HepG2 (cell line): Measurements from ENCODE around the gene EPB41L2. TPM values are rescaled to one million over a fixed set of nuclear protein-coding genes. Genes with fewer than 3 reads are reported as not detected.

ENCODE experiments used
- ASH2L ChIP-seq: fragments of 300-600, 200-600 bp; sonication (generic); IDR thresholded peaks from 2 replicates; pipeline ENCODE4 v1.7.0; 2017; ENCODE audit warnings: low read depth, mild to moderate bottlenecking, moderate library complexity, mixed read lengths, low read length; ENCODE audit not compliant: insufficient read length
- ATF7 ChIP-seq, 2 experiments: fragments of 450-650 bp in 1 of 2; sonication (generic) in 1 of 2; formaldehyde crosslinking in 1 of 2; IDR thresholded peaks; 2 replicates each; pipeline versions ENCODE4 v1.4.0 to v1.6.1; 2016 to 2020; ENCODE audit warnings: antibody characterized with exemption in 1 of 2, mild to moderate bottlenecking in 1 of 2, missing genetic modification reagents in 1 of 2
- BRF2 ChIP-seq: sonication (generic); formaldehyde crosslinking; IDR thresholded peaks from 2 replicates; pipeline ENCODE4 v1.8.1; 2022; ENCODE audit warnings: mild to moderate bottlenecking, missing genetic modification reagents
- FOSL2 ChIP-seq: sonication (generic); formaldehyde crosslinking; IDR thresholded peaks from 2 replicates; pipeline ENCODE4 v1.4.0; 2020; ENCODE audit warnings: missing genetic modification reagents
- FOXA3 ChIP-seq: IDR thresholded peaks from 2 replicates; pipeline ENCODE4 v1.6.1; 2016; ENCODE audit warnings: missing genetic modification reagents, missing compliant biosample characterization
- IKZF5 ChIP-seq: IDR thresholded peaks from 2 replicates; pipeline ENCODE4 v1.6.1; 2018; ENCODE audit warnings: missing genetic modification reagents, mild to moderate bottlenecking, missing compliant biosample characterization
- MEIS2 ChIP-seq: sonication (generic); formaldehyde crosslinking; IDR thresholded peaks from 2 replicates; pipeline ENCODE4 v1.9.0; 2021; ENCODE audit warnings: mild to moderate bottlenecking, missing genetic modification reagents
- NFRKB ChIP-seq: fragments of 450-650 bp; IDR thresholded peaks from 2 replicates; pipeline ENCODE4 v1.6.1; 2017
- PPARG ChIP-seq: conservative IDR thresholded peaks from 2 replicates; pipeline ENCODE4 v1.6.1; 2016; ENCODE audit warnings: missing biosample characterization, missing genetic modification reagents
- PRDM15 ChIP-seq: sonication (generic); formaldehyde crosslinking; IDR thresholded peaks from 2 replicates; pipeline ENCODE4 v1.4.0; 2020; ENCODE audit warnings: missing genetic modification reagents
- SRY ChIP-seq: sonication (generic); formaldehyde crosslinking; IDR thresholded peaks from 2 replicates; pipeline ENCODE4 v1.8.0; 2022; ENCODE audit warnings: mild to moderate bottlenecking, missing genetic modification reagents
- YEATS4 ChIP-seq: sonication (generic); formaldehyde crosslinking; IDR thresholded peaks from 2 replicates; pipeline ENCODE4 v1.4.0; 2020; ENCODE audit warnings: missing genetic modification reagents, borderline replicate concordance
- ZEB1 ChIP-seq: IDR thresholded peaks from 2 replicates; pipeline ENCODE4 v1.6.1; 2012; ENCODE audit warnings: mild to moderate bottlenecking, low read depth, inconsistent platforms; ENCODE audit not compliant: insufficient replicate concordance
- ZFP1 ChIP-seq: IDR thresholded peaks from 2 replicates; pipeline ENCODE4 v1.6.1; 2016
- ZNF101 ChIP-seq: sonication (generic); formaldehyde crosslinking; IDR thresholded peaks from 2 replicates; pipeline ENCODE4 v1.4.0; 2020; ENCODE audit warnings: mild to moderate bottlenecking, low read depth, missing genetic modification reagents, borderline replicate concordance
- ZNF17 ChIP-seq: sonication (generic); formaldehyde crosslinking; IDR thresholded peaks from 2 replicates; pipeline ENCODE4 v1.5.0; 2020; ENCODE audit warnings: mild to moderate bottlenecking, missing genetic modification reagents
- ZNF274 ChIP-seq: sonication (generic); formaldehyde crosslinking; IDR thresholded peaks from 2 replicates; pipeline ENCODE4 v1.5.1; 2020; ENCODE audit warnings: mild to moderate bottlenecking, missing genetic modification reagents
- ZNF414 ChIP-seq: sonication (generic); formaldehyde crosslinking; IDR thresholded peaks from 2 replicates; pipeline ENCODE4 v1.5.0; 2020; ENCODE audit warnings: missing genetic modification reagents
- ZNF44 ChIP-seq: sonication (generic); formaldehyde crosslinking; IDR thresholded peaks from 2 replicates; pipeline ENCODE4 v1.5.1; 2020; ENCODE audit warnings: mild to moderate bottlenecking, missing genetic modification reagents
- polyA plus RNA-seq, 8 experiments: library from polyadenylated mRNA; depleted of rRNA in 3 of 8; stranded (reverse) in 7 of 8; unstranded in 1 of 8; fragments of >200 nt; fragmentation: Illumina TruSeq in 4 of 8; extraction: Trizol in 4 of 8; gene quantifications; 2 replicates each; pipeline versions ENCODE4 v1.2.1 to v1.2.3, GENCODE V29; 2011 to 2016; ENCODE audit warnings: low read depth in 4 of 8, missing spikeins in 1 of 8, mixed read lengths in 1 of 8; ENCODE audit not compliant: insufficient read depth in 1 of 8
- total RNA-seq, 5 experiments: library from RNA; depleted of rRNA; stranded (reverse); fragments of >200 nt; fragmentation: Illumina TruSeq; extraction: Trizol; gene quantifications; 2 replicates each; pipeline ENCODE4 v1.2.3, GENCODE V29; 2016; ENCODE audit warnings: low read depth in 1 of 5
- TF ChIP-seq, protein P1 (sequence below): sonication (generic); formaldehyde crosslinking; IDR thresholded peaks from 2 replicates; pipeline ENCODE4 v1.5.0; 2020; ENCODE audit warnings: mild to moderate bottlenecking, missing genetic modification reagents, moderate library complexity
- TF ChIP-seq, protein P2 (sequence below): sonication (generic); formaldehyde crosslinking; IDR thresholded peaks from 2 replicates; pipeline ENCODE4 v1.8.1; 2023; ENCODE audit warnings: mild to moderate bottlenecking, missing genetic modification reagents

The EPB41L2 gene
- total and polyA plus RNA-seq, 2 of the 13 experiments (the other 11 are each of a cell fraction or from before 2014, with no cell fraction given): 41.7 to 56.4 TPM

- TF ChIP-seq PPARG: peak; percentile 60; the same call in 1 of the 2 replicates
- TF ChIP-seq PRDM15 (CRISPR knock-in tag): no peak
- no peak for TF ChIP-seq ZNF274
- peak; percentile 32 for TF ChIP-seq ZEB1
- TF ChIP-seq ZNF44 (CRISPR knock-in tag): no peak
- TF ChIP-seq ZFP1 (CRISPR knock-in tag): no peak
- TF ChIP-seq ZNF101 (CRISPR knock-in tag): no peak
- TF ChIP-seq, protein P1, sequence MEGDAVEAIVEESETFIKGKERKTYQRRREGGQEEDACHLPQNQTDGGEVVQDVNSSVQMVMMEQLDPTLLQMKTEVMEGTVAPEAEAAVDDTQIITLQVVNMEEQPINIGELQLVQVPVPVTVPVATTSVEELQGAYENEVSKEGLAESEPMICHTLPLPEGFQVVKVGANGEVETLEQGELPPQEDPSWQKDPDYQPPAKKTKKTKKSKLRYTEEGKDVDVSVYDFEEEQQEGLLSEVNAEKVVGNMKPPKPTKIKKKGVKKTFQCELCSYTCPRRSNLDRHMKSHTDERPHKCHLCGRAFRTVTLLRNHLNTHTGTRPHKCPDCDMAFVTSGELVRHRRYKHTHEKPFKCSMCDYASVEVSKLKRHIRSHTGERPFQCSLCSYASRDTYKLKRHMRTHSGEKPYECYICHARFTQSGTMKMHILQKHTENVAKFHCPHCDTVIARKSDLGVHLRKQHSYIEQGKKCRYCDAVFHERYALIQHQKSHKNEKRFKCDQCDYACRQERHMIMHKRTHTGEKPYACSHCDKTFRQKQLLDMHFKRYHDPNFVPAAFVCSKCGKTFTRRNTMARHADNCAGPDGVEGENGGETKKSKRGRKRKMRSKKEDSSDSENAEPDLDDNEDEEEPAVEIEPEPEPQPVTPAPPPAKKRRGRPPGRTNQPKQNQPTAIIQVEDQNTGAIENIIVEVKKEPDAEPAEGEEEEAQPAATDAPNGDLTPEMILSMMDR (CRISPR knock-in tag): no peak
- TF ChIP-seq MEIS2 (CRISPR knock-in tag): peak; percentile 38; the same call in 1 of the 2 replicates
- TF ChIP-seq FOXA3: peak; percentile 93
- peak; percentile 61; the same call in 1 of the 2 replicates for TF ChIP-seq FOSL2 (CRISPR knock-in tag)
- TF ChIP-seq ATF7 (IDR thresholded peaks at IDR 0.05): no peak
- no peak for TF ChIP-seq ATF7 (CRISPR knock-in tag; IDR thresholded peaks at IDR 0.05)
- no peak for TF ChIP-seq ZNF17 (CRISPR knock-in tag)
- TF ChIP-seq ZNF414 (CRISPR knock-in tag): no peak; the same call in 1 of the 2 replicates
- no peak for TF ChIP-seq SRY (CRISPR knock-in tag)
- no peak for TF ChIP-seq ASH2L
- TF ChIP-seq YEATS4: no peak
- TF ChIP-seq, protein P2, sequence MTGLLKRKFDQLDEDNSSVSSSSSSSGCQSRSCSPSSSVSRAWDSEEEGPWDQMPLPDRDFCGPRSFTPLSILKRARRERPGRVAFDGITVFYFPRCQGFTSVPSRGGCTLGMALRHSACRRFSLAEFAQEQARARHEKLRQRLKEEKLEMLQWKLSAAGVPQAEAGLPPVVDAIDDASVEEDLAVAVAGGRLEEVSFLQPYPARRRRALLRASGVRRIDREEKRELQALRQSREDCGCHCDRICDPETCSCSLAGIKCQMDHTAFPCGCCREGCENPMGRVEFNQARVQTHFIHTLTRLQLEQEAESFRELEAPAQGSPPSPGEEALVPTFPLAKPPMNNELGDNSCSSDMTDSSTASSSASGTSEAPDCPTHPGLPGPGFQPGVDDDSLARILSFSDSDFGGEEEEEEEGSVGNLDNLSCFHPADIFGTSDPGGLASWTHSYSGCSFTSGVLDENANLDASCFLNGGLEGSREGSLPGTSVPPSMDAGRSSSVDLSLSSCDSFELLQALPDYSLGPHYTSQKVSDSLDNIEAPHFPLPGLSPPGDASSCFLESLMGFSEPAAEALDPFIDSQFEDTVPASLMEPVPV (CRISPR knock-in tag): no peak
- TF ChIP-seq NFRKB: no peak
- TF ChIP-seq BRF2 (CRISPR knock-in tag): no peak
- TF ChIP-seq IKZF5 (CRISPR knock-in tag): no peak; the same call in 1 of the 2 replicates
Observed at GRCh38 chr6:130864344-130864743, 198.7 kb downstream of the EPB41L2 start (continued).
